NOMO-1 treated with dmso at 0.1 percent for 144 hours (cell line): ENCODE results near the gene VAV3.

Source experiments
- DNase-seq: peaks from one replicate; lab custom pipeline; 2025; ENCODE audit not compliant: unreplicated experiment; lab: John Stamatoyannopoulos, UW

The VAV3 gene

GRCh38 chr1:107939256-107939655, 25.7 kb downstream of the VAV3 start:
- no peak for DNase-seq

- peak; percentile 79 for DNase-seq
Observed at GRCh38 chr1:107936498-107937481, 28.2 kb downstream of the VAV3 start.

- DNase-seq, result no peak
Observed at GRCh38 chr1:107935396-107936064, 29.4 kb downstream of the VAV3 start.

- DNase-seq, result no peak
Observed at GRCh38 chr1:107934578-107934977, 30.4 kb downstream of the VAV3 start.

- DNase-seq, result no peak
Observed at GRCh38 chr1:107933736-107934135, 31.2 kb downstream of the VAV3 start.

GRCh38 chr1:107930292-107930691, 34.7 kb downstream of the VAV3 start:
- no peak for DNase-seq

GRCh38 chr1:107927820-107928219, 37.2 kb downstream of the VAV3 start:
- DNase-seq, result no peak

GRCh38 chr1:107926436-107927080, 38.4 kb downstream of the VAV3 start:
- DNase-seq, result no peak

GRCh38 chr1:107925565-107925964, 39.4 kb downstream of the VAV3 start:
- no peak for DNase-seq

- DNase-seq, result no peak
Observed at GRCh38 chr1:107920999-107921398, 44.0 kb downstream of the VAV3 start.

GRCh38 chr1:107920561-107920960, 44.4 kb downstream of the VAV3 start:
- no peak for DNase-seq

- no peak for DNase-seq
Observed at GRCh38 chr1:107919953-107920352, 45.0 kb downstream of the VAV3 start.

- peak; percentile 61 for DNase-seq
Observed at GRCh38 chr1:107914119-107914765, 50.7 kb downstream of the VAV3 start.

GRCh38 chr1:107912656-107913055, 52.3 kb downstream of the VAV3 start:
- DNase-seq, result no peak

GRCh38 chr1:107900090-107900945, 64.7 kb downstream of the VAV3 start:
- no peak for DNase-seq

GRCh38 chr1:107899655-107900054, 65.3 kb downstream of the VAV3 start:
- DNase-seq, result no peak

GRCh38 chr1:107897438-107898345, 67.3 kb downstream of the VAV3 start:
- no peak for DNase-seq

- DNase-seq, result no peak
Observed at GRCh38 chr1:107896936-107897335, 68.0 kb downstream of the VAV3 start.

- DNase-seq, result no peak
Observed at GRCh38 chr1:107896401-107896800, 68.6 kb downstream of the VAV3 start.
